AG10803 (cell line): ENCODE measurements around the gene SAMD4A.

ENCODE experiments used
- DNase-seq: peaks from one replicate; pipeline ENCODE4 v3.0.0; 2010; ENCODE audit warnings: low read depth
- H3K4me3 ChIP-seq: 2 replicates; pipeline ENCODE4 v1.5.1; 2011; ENCODE audit warnings: mild to moderate bottlenecking, low read length, control low read depth
- TF ChIP-seq, protein P1 (sequence below): conservative IDR thresholded peaks from 2 replicates; pipeline ENCODE4 v1.5.1; 2011; ENCODE audit warnings: mild to moderate bottlenecking, low read length, control low read depth, inconsistent platforms

The SAMD4A gene

DNA sequence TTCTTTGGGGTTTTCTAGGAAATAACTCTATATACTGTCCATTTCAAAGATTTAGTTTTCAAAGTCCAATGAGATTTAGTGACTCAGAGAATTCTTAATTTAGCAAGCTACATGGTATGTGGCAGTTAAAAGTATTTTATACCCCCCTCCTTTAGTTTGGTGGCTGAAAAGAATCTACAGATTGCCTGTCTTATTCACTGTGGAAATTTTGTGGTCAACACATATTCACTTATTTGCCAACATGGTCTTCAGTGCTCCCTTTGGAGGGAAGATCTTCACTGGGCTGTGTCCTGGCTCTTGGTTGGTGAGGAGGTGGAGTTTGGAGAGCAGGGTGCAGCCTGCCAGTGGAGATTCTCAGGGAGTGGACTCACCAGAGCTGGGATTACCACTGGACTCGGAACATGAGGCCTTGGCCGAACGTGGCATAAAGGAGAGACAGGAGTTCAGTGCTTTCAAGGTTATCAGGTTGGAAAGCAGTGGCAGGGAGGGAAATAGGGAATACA is 39.8 kb downstream of the SAMD4A start:
- DNase-seq: peak; percentile 99
- H3K4me3 ChIP-seq: peak overlapping the region; percentile 33
- TF ChIP-seq, protein P1, sequence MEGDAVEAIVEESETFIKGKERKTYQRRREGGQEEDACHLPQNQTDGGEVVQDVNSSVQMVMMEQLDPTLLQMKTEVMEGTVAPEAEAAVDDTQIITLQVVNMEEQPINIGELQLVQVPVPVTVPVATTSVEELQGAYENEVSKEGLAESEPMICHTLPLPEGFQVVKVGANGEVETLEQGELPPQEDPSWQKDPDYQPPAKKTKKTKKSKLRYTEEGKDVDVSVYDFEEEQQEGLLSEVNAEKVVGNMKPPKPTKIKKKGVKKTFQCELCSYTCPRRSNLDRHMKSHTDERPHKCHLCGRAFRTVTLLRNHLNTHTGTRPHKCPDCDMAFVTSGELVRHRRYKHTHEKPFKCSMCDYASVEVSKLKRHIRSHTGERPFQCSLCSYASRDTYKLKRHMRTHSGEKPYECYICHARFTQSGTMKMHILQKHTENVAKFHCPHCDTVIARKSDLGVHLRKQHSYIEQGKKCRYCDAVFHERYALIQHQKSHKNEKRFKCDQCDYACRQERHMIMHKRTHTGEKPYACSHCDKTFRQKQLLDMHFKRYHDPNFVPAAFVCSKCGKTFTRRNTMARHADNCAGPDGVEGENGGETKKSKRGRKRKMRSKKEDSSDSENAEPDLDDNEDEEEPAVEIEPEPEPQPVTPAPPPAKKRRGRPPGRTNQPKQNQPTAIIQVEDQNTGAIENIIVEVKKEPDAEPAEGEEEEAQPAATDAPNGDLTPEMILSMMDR: no peak

DNA sequence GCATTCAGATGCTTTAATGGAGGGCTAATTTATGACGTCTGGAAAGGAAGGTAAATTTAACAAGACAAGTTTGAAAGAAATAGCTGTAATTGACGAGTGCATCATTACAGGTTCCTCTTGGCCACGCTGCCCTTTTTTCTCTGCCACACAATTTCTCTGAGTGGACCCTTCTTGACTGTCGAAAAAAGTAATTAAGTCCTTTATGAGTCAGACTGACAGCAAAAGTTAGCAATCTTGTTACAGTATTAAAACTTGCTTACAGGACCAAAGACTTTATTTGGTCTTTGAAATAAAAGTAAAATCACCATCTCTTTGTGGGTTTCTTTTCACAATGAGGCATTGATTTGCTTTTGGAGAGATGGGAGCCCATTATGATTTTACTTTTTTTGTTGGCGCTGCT is 42.6 kb downstream of the SAMD4A start:
- no peak overlapping the region for H3K4me3 ChIP-seq
- TF ChIP-seq, protein P1: no peak
- no peak for DNase-seq

DNA sequence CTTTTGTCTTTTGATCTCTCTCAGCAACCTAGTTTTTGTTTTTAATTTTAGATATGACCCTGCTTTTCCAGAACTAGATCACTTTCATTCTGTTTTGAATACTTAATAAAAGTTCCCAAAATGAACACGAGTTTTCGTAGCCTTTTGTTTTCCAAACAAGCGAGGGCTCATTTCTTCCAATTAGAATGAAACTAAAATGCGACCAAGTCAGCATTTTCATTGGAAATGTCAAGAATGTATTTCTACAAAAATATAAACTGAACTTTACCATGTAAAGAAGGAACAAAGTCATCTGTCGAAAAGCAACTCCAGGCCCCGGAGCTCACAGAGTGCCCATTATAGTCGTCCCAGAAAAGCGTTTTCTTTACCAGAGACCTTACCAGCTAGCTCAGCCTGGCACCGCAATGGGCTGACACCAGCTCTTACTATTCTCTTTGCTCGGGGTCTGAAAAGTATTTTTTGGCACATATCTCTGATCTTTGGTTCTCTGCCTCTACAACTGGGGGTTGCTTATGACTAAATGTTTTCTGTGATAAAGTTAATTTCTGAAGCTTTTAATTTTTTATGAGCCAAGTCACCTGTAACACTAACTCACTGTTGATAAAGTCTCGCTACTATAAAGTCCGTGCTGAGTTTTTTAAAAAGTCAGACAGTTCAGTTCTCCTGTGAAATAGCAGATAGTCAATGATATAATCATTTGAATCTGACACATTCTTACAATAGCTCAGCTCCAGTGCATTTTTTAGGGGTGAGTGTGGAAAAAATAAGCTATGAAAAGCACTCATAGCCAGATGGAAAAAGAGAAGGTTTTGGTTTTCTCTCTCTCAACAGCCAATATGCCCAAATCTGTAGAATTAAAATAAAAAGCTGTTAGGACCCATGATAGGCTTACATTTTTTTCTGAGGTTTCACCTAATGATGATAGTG is 43.4 kb downstream of the SAMD4A start:
- peak; percentile 78 for DNase-seq
- TF ChIP-seq, protein P1: no peak
- H3K4me3 ChIP-seq: peak overlapping the region; percentile 28

DNA sequence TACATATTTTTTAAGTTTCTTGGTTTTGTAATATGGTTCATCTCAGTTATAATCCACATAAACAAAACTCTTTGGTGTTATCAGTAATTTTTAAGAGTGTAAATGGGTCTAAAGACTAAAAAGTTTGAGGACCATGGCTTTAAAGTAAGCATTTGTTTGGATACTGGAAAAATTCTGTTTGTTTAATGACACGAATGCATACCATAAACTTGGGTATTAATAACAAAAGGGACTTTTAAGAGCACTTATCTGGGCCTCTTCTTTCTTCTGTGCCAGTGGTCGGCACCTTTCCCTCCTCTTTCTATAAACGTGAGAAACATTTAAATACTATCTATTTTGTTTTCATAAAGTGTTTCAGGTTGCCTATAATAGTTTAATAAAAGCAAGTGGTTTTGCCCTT is 47.4 kb downstream of the SAMD4A start:
- TF ChIP-seq, protein P1: no peak
- no peak for DNase-seq
- H3K4me3 ChIP-seq: no peak overlapping the region

DNA sequence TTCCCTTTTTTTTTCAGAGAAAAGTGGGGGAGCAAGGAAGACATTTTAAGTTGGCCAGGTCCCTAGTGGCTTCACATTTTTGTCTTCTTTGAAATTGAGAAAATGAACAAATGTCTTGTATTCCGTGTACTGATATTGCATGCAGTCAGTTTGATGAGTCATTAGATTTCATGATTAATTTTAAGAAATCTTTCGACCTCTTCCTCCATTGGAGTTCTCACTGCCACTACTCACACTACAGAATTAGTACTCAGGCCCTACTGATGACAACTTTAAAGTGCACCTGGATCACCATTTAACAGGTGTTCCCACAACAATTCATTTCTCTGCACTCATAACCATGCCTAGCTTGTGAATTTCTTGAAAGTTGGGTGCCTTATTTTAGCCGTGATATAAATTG is 50.5 kb downstream of the SAMD4A start:
- peak; percentile 41 for DNase-seq
- TF ChIP-seq, protein P1: no peak
- H3K4me3 ChIP-seq: no peak overlapping the region

DNA sequence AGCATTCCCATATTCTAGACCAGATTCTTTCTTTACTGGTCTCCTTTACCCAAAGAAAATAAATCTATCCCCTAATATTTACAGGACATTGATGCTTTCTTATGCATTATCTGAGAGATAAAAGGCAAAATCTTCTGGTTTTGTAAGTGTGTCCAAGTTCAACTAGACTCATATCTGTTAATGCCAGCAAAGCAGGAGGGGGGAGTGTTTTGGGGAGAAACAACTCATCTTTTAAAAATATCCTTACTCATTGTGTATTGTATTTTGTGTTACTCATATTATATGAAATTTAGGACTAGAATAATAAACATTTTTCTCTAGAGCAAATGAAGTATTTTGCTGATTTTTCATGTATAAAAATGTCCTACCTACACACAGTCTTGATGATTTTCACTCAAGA is 54.8 kb downstream of the SAMD4A start:
- no peak overlapping the region for H3K4me3 ChIP-seq
- TF ChIP-seq, protein P1: no peak
- no peak for DNase-seq
